OCI-LY3 (cell line): ENCODE measurements around the gene DCUN1D4.

Experiments
- EZH2phosphoT487 ChIP-seq: fragments of 200-600 bp; shearing (Covaris generic); IDR thresholded peaks from 2 replicates; pipeline ENCODE4 v1.6.1; 2018; ENCODE audit warnings: antibody characterized with exemption, mixed run types, low read depth
- TF ChIP-seq, protein P1 (sequence below): fragments of 200-600, 300-600 bp; sonication (generic); IDR thresholded peaks from 2 replicates; pipeline ENCODE4 v1.5.1; 2014; ENCODE audit warnings: antibody characterized with exemption, low read length, low read depth

DNA sequence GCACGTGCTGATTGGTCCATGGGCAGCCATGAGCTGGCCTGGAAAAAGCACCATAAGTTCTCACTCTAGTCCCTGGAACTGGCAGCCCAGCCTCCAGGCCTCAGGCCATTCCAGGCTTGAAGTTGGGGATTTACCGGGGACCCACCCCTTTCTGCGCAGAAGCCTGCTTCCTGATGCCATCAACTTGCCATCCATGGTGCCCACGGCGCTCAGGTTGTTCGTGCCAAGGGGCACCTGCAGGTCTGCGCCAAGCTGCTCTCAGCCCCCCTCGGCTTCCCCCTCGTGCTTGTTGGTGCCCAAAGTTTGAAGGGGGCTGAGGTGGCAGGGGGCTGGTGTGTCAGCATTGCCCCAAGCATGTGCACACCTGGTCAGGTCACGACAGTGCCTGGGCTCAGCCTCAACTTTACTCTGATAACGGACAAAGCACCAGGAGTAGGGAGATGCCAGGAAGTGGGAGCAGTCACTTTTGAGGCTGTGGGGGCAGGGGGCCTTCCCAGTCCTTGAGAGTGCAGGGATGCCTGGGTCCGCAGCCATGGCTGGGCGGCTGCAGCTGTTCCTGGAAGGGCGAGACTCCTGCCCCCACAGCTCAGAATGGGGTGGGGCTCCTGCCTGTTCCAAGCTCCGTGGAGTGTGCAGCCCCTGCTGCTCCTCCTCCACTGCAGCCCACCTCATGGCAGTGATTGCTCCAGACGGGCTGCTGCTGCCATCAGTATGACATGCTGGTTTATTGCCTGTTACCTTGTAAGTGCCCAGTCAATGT lies 24.9 kb downstream of the DCUN1D4 start:
- TF ChIP-seq, protein P1, sequence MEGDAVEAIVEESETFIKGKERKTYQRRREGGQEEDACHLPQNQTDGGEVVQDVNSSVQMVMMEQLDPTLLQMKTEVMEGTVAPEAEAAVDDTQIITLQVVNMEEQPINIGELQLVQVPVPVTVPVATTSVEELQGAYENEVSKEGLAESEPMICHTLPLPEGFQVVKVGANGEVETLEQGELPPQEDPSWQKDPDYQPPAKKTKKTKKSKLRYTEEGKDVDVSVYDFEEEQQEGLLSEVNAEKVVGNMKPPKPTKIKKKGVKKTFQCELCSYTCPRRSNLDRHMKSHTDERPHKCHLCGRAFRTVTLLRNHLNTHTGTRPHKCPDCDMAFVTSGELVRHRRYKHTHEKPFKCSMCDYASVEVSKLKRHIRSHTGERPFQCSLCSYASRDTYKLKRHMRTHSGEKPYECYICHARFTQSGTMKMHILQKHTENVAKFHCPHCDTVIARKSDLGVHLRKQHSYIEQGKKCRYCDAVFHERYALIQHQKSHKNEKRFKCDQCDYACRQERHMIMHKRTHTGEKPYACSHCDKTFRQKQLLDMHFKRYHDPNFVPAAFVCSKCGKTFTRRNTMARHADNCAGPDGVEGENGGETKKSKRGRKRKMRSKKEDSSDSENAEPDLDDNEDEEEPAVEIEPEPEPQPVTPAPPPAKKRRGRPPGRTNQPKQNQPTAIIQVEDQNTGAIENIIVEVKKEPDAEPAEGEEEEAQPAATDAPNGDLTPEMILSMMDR: no peak
- no peak for TF ChIP-seq EZH2phosphoT487
